ENCODE data around the gene SETBP1.

The SETBP1 gene

GRCh38 chr18:45102126-45102525 is 421.4 kb downstream of the SETBP1 start:
- no peak for DNase-seq

DNA sequence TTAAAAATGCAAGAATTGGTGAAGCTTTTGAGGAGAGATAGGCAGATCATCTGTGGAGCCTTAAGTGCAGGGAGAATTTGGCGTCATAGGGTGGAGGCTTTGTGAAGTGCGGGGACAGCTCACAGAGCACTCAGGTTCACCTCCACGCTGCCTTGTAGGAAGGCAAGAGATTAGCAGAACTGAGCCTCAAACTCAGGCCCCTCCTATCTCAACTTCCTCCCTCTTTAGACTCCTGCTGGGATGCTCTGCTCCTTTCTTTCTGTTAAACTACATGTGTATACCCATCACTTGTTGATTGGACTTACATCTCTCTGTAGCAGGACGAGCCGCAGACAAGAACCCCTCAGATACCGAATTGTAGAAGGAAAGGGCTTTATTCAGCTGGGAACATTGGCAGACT is 422.2 kb downstream of the SETBP1 start:
- no peak for DNase-seq

DNA sequence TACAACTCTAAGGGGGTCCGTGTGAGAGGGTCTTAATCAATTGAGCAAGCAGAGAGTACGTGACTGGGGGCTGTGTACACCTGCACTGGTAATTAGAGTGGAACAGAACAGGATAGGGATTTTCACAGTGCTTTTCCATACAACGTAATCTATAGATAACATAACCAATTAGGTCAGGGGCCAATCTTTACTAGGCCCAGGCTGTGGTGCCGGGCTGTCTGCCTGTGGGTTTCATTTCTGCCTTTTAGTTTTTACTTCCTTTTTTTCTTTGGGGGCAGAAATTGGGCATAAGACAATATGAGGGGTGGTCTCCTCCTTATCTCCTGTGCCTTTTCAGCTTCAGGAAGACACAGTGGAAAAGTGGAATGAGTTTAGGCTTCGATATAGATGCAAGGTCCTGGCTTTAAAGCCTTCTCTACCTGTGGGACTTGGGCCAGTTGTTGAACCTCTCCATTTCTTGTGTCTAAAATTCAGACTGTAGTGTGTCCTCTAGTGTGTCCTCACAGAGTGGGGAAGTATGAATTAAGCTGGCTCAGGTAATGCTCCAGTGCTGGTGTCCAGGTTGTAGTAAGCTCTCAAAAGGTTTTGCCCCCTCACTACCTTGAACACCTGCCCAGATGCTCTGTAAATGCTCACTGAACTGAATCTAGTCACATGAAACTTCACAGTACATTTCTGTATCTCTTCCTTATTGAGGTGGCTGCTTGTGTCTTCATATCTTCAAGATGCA is 422.8 kb downstream of the SETBP1 start:
- DNase-seq, result no peak

- DNase-seq, result no peak
Measured at GRCh38 chr18:45104049-45104395, 423.3 kb downstream of the SETBP1 start.

DNA sequence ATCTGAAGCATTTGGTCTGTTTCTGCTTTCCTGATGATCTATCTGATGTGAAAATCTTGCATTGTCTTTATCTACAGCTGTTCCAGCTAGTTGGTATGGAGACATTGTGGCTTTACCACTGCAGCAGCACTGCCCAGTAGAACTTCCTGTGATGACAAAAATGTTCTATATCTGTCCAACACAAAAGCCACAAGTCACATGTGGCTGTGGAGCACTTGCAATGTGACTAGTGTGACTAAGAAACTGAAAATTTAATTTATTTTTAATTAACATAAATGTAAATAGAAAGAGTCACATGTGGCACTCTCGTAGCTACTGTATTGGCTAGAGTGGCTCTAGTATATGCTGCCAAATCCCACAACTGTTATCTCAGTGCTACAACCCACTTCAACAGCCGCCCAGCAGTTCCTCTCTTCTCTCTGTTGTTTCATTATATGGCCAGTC is 425.7 kb downstream of the SETBP1 start:
- DNase-seq, result no peak

GRCh38 chr18:45107425-45107824 is 426.7 kb downstream of the SETBP1 start:
- DNase-seq, result no peak

GRCh38 chr18:45108754-45109153 is 428.1 kb downstream of the SETBP1 start:
- no peak for DNase-seq

- DNase-seq, result no peak
Measured at GRCh38 chr18:45109271-45109670, 428.6 kb downstream of the SETBP1 start.

- DNase-seq, result no peak
Measured at GRCh38 chr18:45109706-45110105, 429.0 kb downstream of the SETBP1 start.

GRCh38 chr18:45110577-45111501 is 430.2 kb downstream of the SETBP1 start:
- DNase-seq, result no peak

DNA sequence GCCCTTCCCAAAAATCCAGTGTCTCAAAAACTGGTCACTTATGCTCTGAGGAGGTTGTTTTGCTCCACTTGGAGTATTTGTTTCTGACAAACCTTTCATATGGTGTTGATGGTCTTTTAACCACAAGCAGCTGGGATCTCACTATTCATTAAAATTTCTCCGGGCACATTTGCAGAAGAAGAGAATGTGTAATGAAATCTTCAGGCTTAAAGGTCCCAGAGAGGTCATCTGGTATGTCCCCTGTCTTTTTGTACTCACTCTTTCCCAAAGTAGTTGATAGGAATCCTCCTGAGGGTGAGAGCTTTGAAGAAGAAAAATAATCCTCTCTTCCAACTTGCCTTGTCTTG is 430.8 kb downstream of the SETBP1 start:
- no peak for DNase-seq

DNA sequence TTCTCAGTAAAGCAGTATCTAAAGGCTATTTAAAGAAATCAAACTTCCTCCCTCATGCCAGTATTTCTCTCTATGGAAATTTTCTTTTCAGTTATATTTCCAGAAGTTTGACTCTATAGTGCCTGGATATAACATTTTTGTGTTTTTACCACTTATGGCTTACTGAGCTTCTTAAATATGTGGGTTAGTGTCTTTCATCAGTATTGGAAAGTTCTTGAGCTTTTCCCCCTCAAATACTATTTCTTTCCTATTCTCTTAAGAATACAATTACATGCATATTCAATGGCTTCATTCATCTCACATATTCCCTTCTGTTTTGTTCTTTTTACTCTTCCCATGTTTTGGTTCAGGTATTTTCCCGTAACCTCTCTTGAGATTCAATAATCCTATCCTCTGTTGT is 432.0 kb downstream of the SETBP1 start:
- DNase-seq, result no peak

DNA sequence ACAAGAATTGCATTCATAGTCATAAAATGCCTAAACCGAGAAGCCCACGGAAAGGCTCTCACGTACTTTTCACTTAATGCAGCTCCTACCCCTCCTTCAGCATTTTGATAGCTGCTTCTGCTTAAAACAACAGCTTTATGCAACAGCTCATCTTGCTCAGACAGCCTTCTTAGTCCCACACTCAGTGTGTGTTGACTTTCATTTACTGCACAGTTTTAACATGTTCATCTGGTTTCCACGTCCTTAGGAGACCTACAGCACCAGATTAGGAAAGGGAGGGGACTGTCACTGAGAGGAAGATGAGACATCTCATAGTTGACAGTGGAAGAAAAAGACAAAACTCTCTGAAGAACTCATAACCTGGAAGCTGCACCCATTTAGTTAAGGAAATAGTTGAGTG is 435.4 kb downstream of the SETBP1 start:
- no peak for DNase-seq

Measured in NCI-H1930 (cell line).